Measurements from ENCODE around the gene TMEM8B.
"Not testable (repeated sequence)": the region's sequence is repeated elsewhere in the genome, so short reads cannot be mapped to it uniquely, and the experiment has no call there.

TMEM8B gene

GRCh38 chr9:35867538-35867937 is 38.5 kb downstream of the TMEM8B start:
- no peak for DNase-seq

- no peak for DNase-seq
Measured at GRCh38 chr9:35868933-35869332, 39.9 kb downstream of the TMEM8B start.

DNA sequence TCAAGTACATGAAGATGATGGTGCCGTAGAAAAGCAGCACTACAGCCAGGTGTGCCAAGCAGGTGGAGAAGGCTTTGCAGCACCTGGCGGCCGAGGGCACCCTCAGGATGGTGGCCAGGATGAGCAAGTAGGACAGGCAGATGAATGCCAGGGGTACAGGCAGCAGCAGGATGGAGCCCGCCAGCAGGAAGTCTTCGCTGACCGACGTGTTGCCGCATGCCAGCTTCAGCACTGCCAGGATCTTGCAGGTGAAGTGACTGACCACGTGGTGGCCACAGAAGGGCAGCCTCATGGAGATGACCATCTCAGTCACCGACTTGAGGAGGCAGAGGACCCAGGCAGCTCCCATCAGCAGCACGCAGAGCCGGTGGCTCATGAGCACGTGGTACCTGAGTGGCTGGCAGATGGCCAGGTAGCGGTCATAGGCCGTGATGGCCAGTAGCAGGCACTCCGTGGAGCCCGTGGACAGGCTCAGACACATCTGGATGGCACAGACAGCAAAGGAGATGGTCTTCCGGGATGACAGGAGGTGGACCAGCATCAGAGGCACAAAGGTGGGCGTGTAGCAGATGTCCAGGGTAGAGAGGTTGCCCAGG is 40.7 kb downstream of the TMEM8B start:
- DNase-seq, result no peak

DNA sequence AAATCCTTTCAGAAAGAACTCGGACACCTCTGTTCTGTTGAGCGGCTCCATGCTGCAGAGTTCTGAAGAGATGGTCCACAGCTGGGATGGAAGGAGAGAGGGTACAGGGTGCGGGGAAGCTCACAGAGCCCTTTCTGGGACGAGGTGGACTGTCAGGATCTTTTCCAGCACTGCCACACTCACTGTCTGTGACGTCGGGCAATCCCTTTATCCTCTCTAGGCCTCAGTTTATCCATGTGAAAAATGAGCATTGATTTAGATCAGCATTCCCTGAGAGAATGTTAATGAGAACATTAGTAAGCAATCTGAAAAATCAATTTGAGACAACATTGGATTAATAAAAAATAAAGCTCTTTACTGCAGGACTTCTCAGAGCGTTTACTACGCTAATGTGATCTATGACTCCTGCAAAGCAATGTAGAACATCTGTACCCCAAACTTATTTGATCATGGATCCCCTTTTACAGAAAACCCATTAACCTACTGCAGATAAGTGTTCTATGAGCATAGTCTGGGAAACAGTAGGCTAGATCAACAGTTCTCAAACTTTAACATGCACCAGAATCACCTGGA is 41.4 kb downstream of the TMEM8B start, which contains the start of gene OR13J1:
Gene OR13J1 (minus strand): TSS at position 51 of the 573 bp plus-strand sequence. CDS start 0 bp downstream, at position 51.
- no peak for DNase-seq

DNA sequence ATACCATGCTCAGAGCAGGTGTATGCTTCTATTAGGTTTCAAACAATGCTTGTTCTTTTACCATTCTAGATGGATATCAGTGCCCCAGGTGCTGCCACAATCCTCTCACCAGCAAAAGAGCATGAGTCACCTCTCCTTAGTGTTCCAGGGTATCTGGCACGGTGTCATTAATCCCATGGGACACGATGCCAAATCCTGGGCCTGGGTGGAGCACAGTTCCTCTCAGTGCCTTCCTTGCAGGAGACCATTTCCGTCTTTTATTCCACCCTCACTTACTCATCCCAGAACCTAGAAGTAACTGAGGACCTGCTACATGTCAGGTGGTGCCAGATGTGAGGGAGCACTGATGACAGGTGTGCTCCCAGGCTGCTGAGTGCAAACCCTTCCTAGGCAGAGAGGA is 42.5 kb downstream of the TMEM8B start:
- no peak for DNase-seq

GRCh38 chr9:35872505-35872904 is 43.5 kb downstream of the TMEM8B start:
- no peak for DNase-seq

DNA sequence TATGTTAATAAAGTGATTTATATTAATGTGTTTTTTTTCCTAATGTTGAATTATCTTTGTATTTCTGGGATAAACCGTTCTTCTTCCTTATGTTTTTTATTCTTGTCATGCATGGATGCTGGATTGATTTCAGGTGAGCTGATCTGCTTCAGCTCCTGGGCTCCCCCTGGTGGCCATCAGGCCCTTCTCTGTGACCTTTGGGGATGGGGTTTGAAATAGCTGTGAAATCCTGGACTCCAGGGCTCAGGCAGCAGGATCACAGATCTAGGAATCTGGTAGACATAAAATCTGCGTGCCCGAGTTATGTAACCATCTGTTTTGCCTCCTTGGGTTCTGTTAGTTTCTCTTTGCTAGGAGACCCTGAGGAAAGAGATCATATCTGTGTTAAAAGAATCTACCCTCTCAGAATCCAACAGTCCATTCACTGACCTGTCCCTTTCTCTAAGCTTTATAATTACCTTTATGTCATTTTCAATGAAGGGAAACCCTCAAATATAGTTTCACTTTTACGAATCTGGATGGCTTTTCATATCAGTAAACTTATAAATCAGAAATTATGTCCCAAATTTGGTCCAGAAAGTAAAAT is 53.3 kb downstream of the TMEM8B start:
- no peak for DNase-seq

DNA sequence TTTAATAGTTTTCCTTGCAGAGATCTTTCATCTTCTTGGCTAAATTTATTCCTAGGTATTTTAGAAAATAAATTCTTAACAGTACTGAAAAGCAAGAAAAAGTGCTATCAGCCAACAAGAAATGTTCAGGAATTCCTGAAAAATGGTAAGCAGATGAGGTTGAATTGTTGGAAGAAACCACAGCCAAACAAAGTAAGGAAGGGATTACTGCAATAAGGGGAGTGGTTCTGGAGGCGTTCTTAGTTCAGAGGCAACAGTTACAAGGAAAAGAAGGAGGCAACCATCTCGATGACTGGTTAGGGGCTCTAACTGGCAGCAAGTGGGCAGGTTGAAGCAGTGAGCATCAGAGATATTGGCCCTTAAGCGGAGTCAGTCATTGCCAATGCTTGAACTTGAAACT is 54.0 kb downstream of the TMEM8B start:
- DNase-seq, result no peak

DNA sequence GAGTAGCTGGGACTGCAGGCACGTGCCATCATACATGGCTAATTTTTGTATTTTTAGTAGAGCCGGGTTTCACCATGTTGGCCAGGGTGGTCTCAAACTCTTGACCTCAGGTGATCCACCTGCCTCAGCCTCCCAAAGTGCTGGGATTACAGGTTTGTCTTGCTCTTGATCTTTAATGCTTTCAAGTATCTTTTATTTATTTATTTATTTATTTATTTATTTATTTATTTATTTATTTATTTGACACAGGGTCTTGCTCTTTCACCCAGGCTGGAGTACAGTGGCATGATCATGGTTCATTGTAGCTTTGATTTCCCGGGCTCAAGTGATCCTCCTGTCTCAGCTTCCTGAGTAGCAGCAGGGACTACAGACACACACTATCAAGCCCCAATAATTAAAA is 55.9 kb downstream of the TMEM8B start:
- DNase-seq, result not testable (repeated sequence)

GRCh38 chr9:35891646-35892045 is 62.6 kb downstream of the TMEM8B start:
- DNase-seq, result no peak

DNA sequence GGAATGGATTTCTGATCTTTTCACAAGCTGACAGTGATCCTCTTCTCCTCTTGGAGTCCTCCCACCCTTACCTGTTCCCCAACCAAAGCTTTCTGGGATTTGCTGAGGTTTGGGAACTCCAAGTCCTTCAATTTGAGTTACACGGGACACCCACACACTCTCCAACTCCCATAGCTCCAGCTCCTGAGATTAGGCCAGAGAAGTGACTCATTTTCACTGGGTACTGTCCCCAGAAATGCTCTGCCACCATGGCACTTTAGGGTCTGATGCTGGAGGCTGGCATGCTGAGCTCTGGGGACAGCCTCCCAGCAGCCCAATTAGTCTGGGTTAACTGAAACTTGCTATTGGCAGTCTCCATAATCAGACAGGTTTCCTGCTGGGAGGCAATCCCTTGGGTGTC is 63.0 kb downstream of the TMEM8B start:
- no peak for DNase-seq

DNA sequence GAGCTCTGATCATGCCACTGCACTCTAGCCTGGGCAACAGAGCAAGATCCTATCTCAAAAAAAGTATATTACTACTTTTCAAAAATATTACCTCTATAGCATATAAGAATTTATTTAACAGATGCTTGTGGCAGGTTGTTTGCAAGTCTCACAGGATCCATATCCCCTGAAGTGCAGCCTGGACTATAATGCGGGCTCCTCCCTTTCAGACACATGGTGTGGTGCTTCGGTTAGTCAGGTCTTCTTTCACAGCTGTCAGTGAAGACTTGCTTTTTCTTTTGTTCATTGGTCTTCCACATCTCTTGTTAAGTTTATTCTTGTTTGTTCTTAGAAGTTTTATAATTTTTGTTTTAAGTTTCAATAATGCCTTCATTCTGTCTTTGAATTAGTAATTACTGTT is 67.5 kb downstream of the TMEM8B start:
- DNase-seq, result no peak

- DNase-seq, result not testable (repeated sequence)
Measured at GRCh38 chr9:35897376-35898099, 68.5 kb downstream of the TMEM8B start.

DNA sequence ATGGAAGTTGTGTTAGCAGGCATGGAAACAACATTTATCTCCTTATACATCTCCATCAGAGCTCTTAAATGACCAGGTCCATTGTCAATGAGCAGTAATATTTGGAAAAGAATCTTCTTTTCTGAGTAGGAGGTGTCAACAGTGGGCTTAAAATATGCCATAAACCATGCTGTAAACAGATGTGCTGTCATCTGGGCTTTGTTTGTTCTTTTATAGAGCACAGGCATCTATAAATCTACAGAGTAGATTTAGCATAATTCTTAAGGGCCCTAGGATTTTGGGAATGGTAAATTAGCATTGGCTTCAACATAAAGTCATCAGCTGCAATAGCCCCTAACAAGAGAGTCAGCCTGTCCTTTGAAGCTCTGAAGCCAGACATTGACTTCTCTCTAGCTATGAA is 69.3 kb downstream of the TMEM8B start:
- no peak for DNase-seq

DNA sequence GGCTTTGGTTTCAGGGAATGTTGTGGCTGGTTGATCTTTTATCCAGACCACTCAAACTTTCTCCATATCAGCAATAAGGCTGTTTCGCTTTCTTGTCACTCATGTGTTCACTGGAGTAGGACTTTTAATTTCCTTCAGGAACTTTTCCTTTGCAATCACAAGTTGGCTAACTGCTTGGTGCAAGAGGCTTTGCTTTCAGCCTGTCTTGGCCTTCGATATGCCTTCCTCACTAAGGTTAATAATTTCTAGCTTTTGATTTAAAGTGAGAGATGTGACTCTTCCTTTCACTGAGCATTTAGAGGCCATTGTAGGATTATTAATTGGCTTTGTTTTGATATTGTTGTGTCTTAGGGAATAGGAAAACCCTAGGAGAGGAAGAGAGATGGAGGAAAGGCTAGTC is 70.0 kb downstream of the TMEM8B start:
- DNase-seq, result no peak

GRCh38 chr9:35903049-35903448 is 74.0 kb downstream of the TMEM8B start:
- no peak for DNase-seq

GRCh38 chr9:35904338-35904737 is 75.3 kb downstream of the TMEM8B start:
- DNase-seq, result no peak

- DNase-seq, result no peak
Measured at GRCh38 chr9:35905051-35905781, 76.2 kb downstream of the TMEM8B start.

DNA sequence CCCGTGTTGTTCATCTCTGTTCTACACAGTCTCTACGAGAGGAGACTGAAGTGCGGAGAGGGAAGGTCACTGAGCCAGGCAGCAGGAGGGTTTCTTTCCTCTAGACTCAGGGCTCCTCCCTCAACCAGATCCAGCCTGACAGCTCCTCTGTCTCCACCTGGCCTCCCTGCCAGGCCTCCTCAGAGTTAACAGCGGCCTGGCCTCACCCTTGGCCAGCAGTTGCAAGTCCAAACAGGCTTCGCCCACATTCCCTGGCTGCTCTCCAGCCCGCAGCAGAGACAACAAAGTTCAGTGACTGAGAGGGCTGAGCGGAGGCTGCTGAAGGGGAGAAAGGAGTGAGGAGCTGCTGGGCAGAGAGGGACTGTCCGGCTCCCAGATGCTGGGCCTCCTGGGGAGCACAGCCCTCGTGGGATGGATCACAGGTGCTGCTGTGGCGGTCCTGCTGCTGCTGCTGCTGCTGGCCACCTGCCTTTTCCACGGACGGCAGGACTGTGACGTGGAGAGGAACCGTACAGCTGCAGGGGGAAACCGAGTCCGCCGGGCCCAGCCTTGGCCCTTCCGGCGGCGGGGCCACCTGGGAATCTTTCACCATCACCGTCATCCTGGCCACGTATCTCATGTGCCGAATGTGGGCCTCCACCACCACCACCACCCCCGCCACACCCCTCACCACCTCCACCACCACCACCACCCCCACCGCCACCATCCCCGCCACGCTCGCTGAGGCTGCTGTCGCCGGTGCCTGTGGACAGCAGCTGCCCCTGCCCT is 77.1 kb downstream of the TMEM8B start, which contains the start of gene HRCT1:
Gene HRCT1 (plus strand): TSS at position 291 of the 768 bp plus-strand sequence. CDS start 86 bp downstream, at position 377.
- DNase-seq, result peak; percentile 82

DNA sequence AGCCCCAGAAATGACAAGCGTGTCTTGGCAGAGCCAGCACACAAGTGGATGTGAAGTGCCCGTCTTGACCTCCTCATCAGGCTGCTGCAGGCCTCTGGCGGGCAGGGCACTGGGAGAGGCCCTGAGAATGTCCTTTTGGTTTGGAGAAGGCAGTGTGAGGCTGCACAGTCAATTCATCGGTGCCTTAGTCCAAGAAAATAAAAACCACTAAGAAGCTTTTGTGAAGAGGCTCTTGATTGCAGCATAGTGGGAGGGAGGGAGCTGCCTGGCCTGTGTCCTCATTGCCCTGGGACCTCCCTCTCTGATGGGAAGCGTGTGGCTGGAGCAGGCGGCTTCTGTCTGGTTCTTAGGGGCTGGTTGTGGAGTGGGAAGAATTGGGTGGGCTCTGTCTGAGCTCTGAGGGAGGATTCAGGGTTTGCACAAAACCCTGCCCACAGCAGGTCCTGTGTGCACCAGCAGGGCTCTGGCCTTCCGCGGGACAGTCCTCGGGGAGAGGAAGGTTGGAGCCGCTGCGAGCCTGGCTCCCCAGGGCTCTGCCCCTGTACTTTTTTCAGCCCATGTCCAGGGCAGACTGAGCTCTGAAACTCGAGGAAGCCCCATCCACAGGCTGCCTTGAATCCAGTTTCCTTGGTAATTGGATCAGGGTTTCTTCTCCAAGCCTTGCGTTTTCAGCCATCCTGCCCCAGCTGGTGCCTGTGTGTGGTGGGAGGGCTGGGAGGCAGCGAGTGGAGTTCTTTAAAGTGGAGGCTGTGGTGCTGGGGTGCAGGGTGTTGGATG is 78.1 kb downstream of the TMEM8B start:
- no peak for DNase-seq

- DNase-seq, result no peak
Measured at GRCh38 chr9:35907711-35908503, 78.9 kb downstream of the TMEM8B start.

Measured in NCI-H510A (cell line).